Stimulated activated naive B cell treated with anti-CD40 and anti-IgM and Interleukin-4, amounts not matched to agents 10 μg/mL and 1 μg/mL and 100 μg/mL, for 72 hours (primary cell): ENCODE measurements around the gene MESP1.
A peak's percentile ranks its signal among the peaks of the same experiment; 100 is the strongest.

Experiments
- ATAC-seq, 2 donors: fragments of 150-1000 bp; cut with Tn5 transposase; replicated peaks; 2 replicates each; pipeline ENCODE4 v1.10.0; 2021; ENCODE audit warnings: moderate library complexity in 1 of 2
- DNase-seq: peaks from one replicate; pipeline ENCODE4 v3.0.0; 2021
- H3K27ac Mint-ChIP-seq: one replicate; pipeline ENCODE4 v1.8.0; 2022; ENCODE audit warnings: mild to moderate bottlenecking, mixed read lengths
- H3K27me3 Mint-ChIP-seq, 2 donors: one replicate each; pipeline ENCODE4 v1.8.0; 2022; ENCODE audit warnings: mixed read lengths in 2 of 2
- H3K36me3 Mint-ChIP-seq, 2 donors: one replicate each; pipeline ENCODE4 v1.8.0; 2022; ENCODE audit warnings: mixed read lengths in 2 of 2, mild to moderate bottlenecking in 1 of 2
- H3K4me1 Mint-ChIP-seq, 2 donors: one replicate each; pipeline ENCODE4 v1.8.0; 2022; ENCODE audit warnings: mixed read lengths in 2 of 2, mild to moderate bottlenecking in 1 of 2
- H3K4me3 Mint-ChIP-seq, 2 donors: one replicate each; pipeline ENCODE4 v1.8.0; 2022; ENCODE audit warnings: mild to moderate bottlenecking in 2 of 2, mixed read lengths in 2 of 2, moderate library complexity in 1 of 2
- H3K9me3 Mint-ChIP-seq, 2 donors: one replicate each; pipeline ENCODE4 v1.8.0; 2022; ENCODE audit warnings: mixed read lengths in 2 of 2, mild to moderate bottlenecking in 1 of 2

Gene MESP1

GRCh38 chr15:89743594-89743993 lies 7.5 kb downstream of the MESP1 start:
- Mint-ChIP-seq H3K27me3 (peaks cover 0 to 5% of the 10 kb centered on the region in 2 donors), H3K27ac (no peak overlapping the region), H3K4me3 (no peak overlapping the region), H3K36me3 (no peaks in the 10 kb centered on the region), H3K9me3 (no peaks in the 10 kb centered on the region), H3K4me1 (peaks cover 2 to 5% of the 10 kb centered on the region in 2 donors)
- DNase-seq, result no peak
- no peak for ATAC-seq

GRCh38 chr15:89743011-89743410 lies 8.0 kb downstream of the MESP1 start:
- H3K36me3 Mint-ChIP-seq, result no peaks in the 10 kb centered on the region

GRCh38 chr15:89740137-89740536 lies 10.9 kb downstream of the MESP1 start:
- Mint-ChIP-seq H3K9me3 (no peaks in the 10 kb centered on the region), H3K36me3 (no peaks in the 10 kb centered on the region), H3K27ac (no peak overlapping the region), H3K4me3 (peak overlapping the region in 1 of 2 donors; percentile 26), H3K4me1 (peaks cover 2 to 5% of the 10 kb centered on the region in 2 donors), H3K27me3 (peaks cover 26 to 28% of the 10 kb centered on the region in 2 donors)
- DNase-seq (peak; percentile 49), ATAC-seq (peak; percentile 92 to 95)

More at GRCh38 chr15:89743011-89743410, 8.0 kb downstream of the MESP1 start:
- no peaks in the 10 kb centered on the region for H3K9me3 Mint-ChIP-seq
- peaks cover under 1 to 5% of the 10 kb centered on the region in 2 donors for H3K27me3 Mint-ChIP-seq
- peaks cover 2 to 5% of the 10 kb centered on the region in 2 donors for H3K4me1 Mint-ChIP-seq
- DNase-seq (no peak), ATAC-seq (no peak)
- no peak overlapping the region for H3K27ac Mint-ChIP-seq
- no peak overlapping the region for H3K4me3 Mint-ChIP-seq

- DNase-seq (no peak), ATAC-seq (no peak)
- peaks cover 2 to 5% of the 10 kb centered on the region in 2 donors for H3K4me1 Mint-ChIP-seq
- peaks cover 41 to 45% of the 10 kb centered on the region in 2 donors for H3K27me3 Mint-ChIP-seq
- H3K9me3 Mint-ChIP-seq, result no peaks in the 10 kb centered on the region
- H3K27ac Mint-ChIP-seq, result no peak overlapping the region
- no peaks in the 10 kb centered on the region for H3K36me3 Mint-ChIP-seq
- H3K4me3 Mint-ChIP-seq, result no peak overlapping the region
Observed at GRCh38 chr15:89735773-89736172, 15.3 kb downstream of the MESP1 start.

- no peak for ATAC-seq
- H3K4me1 Mint-ChIP-seq, result no peaks in the 10 kb centered on the region
- H3K36me3 Mint-ChIP-seq, result no peaks in the 10 kb centered on the region
Observed at GRCh38 chr15:89732451-89733172, 18.4 kb downstream of the MESP1 start.

GRCh38 chr15:89731275-89731674 lies 19.8 kb downstream of the MESP1 start:
- Mint-ChIP-seq H3K27ac (no peak overlapping the region), H3K4me3 (no peak overlapping the region), H3K27me3 (peaks cover 29 to 37% of the 10 kb centered on the region in 2 donors), H3K4me1 (no peaks in the 10 kb centered on the region), H3K9me3 (no peaks in the 10 kb centered on the region), H3K36me3 (no peaks in the 10 kb centered on the region)
- ATAC-seq (no peak), DNase-seq (no peak)

More at GRCh38 chr15:89732451-89733172, 18.4 kb downstream of the MESP1 start:
- H3K4me3 Mint-ChIP-seq, result no peak overlapping the region
- no peaks in the 10 kb centered on the region for H3K9me3 Mint-ChIP-seq
- H3K27ac Mint-ChIP-seq, result no peak overlapping the region
- no peak for DNase-seq
- H3K27me3 Mint-ChIP-seq, result peaks cover 41 to 42% of the 10 kb centered on the region in 2 donors

GRCh38 chr15:89728254-89728653 lies 22.8 kb downstream of the MESP1 start:
- H3K9me3 Mint-ChIP-seq, result peaks cover 0 to 2% of the 10 kb centered on the region in 2 donors
- no peaks in the 10 kb centered on the region for H3K36me3 Mint-ChIP-seq
- H3K4me1 Mint-ChIP-seq, result no peaks in the 10 kb centered on the region
- H3K4me3 Mint-ChIP-seq, result no peak overlapping the region
- ATAC-seq (no peak), DNase-seq (no peak)
- H3K27me3 Mint-ChIP-seq, result peaks cover 7 to 22% of the 10 kb centered on the region in 2 donors
- no peak overlapping the region for H3K27ac Mint-ChIP-seq

GRCh38 chr15:89725064-89725463 lies 26.0 kb downstream of the MESP1 start:
- H3K4me3 Mint-ChIP-seq, result no peak overlapping the region
- peaks cover 0 to 5% of the 10 kb centered on the region in 2 donors for H3K9me3 Mint-ChIP-seq
- peaks cover 22 to 30% of the 10 kb centered on the region in 2 donors for H3K27me3 Mint-ChIP-seq
- H3K4me1 Mint-ChIP-seq, result no peaks in the 10 kb centered on the region
- ATAC-seq (no peak), DNase-seq (no peak)
- no peak overlapping the region for H3K27ac Mint-ChIP-seq
- no peaks in the 10 kb centered on the region for H3K36me3 Mint-ChIP-seq

GRCh38 chr15:89724621-89725020 lies 26.4 kb downstream of the MESP1 start:
- H3K9me3 Mint-ChIP-seq, result peaks cover 0 to 5% of the 10 kb centered on the region in 2 donors
- no peak overlapping the region for H3K27ac Mint-ChIP-seq
- no peak for ATAC-seq
- H3K27me3 Mint-ChIP-seq, result peaks cover 22 to 28% of the 10 kb centered on the region in 2 donors
- DNase-seq, result no peak
- no peaks in the 10 kb centered on the region for H3K36me3 Mint-ChIP-seq
- no peak overlapping the region for H3K4me3 Mint-ChIP-seq
- H3K4me1 Mint-ChIP-seq, result no peaks in the 10 kb centered on the region

- Mint-ChIP-seq H3K27ac (no peak overlapping the region), H3K36me3 (no peaks in the 10 kb centered on the region), H3K27me3 (peaks cover 22 to 31% of the 10 kb centered on the region in 2 donors), H3K9me3 (peaks cover 0 to 5% of the 10 kb centered on the region in 2 donors), H3K4me1 (no peaks in the 10 kb centered on the region), H3K4me3 (no peak overlapping the region)
- ATAC-seq (no peak), DNase-seq (no peak)
Observed at GRCh38 chr15:89723031-89723430, 28.0 kb downstream of the MESP1 start.

GRCh38 chr15:89714775-89715174 lies 36.3 kb downstream of the MESP1 start:
- no peaks in the 10 kb centered on the region for H3K36me3 Mint-ChIP-seq
- ATAC-seq (no peak), DNase-seq (no peak)
- H3K27ac Mint-ChIP-seq, result no peak overlapping the region
- no peaks in the 10 kb centered on the region for H3K4me1 Mint-ChIP-seq
- H3K27me3 Mint-ChIP-seq, result peaks cover 0 to 4% of the 10 kb centered on the region in 2 donors
- H3K4me3 Mint-ChIP-seq, result no peak overlapping the region
- no peaks in the 10 kb centered on the region for H3K9me3 Mint-ChIP-seq

- Mint-ChIP-seq H3K9me3 (no peaks in the 10 kb centered on the region), H3K4me3 (no peak overlapping the region), H3K36me3 (no peaks in the 10 kb centered on the region), H3K27ac (no peak overlapping the region), H3K27me3 (peaks cover 28 to 29% of the 10 kb centered on the region in 2 donors), H3K4me1 (no peaks in the 10 kb centered on the region)
- DNase-seq (no peak), ATAC-seq (no peak)
Observed at GRCh38 chr15:89707577-89707976, 43.5 kb downstream of the MESP1 start.

- Mint-ChIP-seq H3K27me3 (peaks cover 39 to 43% of the 10 kb centered on the region in 2 donors), H3K9me3 (no peaks in the 10 kb centered on the region), H3K4me3 (no peak overlapping the region), H3K36me3 (peaks cover 0 to 2% of the 10 kb centered on the region in 2 donors), H3K4me1 (no peaks in the 10 kb centered on the region), H3K27ac (no peak overlapping the region)
- ATAC-seq (no peak), DNase-seq (no peak)
Observed at GRCh38 chr15:89704411-89704810, 46.6 kb downstream of the MESP1 start.
